ENCODE data around the gene TCF19.

The TCF19 gene

GRCh38 chr6:31210741-31211532 lies 52.5 kb downstream of the TCF19 start:
- DNase-seq: no peak
